T-helper 2 cell treated with Interferon-gamma antibody and Interleukin-4, amounts not matched to agents 100 ng/mL and 5 ng/mL, for 36 hours (primary cell): Measurements from ENCODE around the gene PPARD. TPM values are rescaled to one million over a fixed set of nuclear protein-coding genes. Genes with fewer than 3 reads are reported as not detected.

Source experiments
- intact Hi-C: fragments of 100-400 bp; cut with micrococcal nuclease; formaldehyde crosslinking; loops from one replicate; pipeline ENCODE4 v1.15.1; 2023
- total RNA-seq: library from RNA; stranded (reverse); gene quantifications from 2 replicates; pipeline ENCODE4 v1.2.3, GENCODE V29; 2022

Gene PPARD
- total RNA-seq, 1 donor from 2014 or later, result 18.0 TPM

GRCh38 chr6:35352735-35353134 lies 10.4 kb downstream of the PPARD start:
- intact Hi-C loops, result no loop called here

- intact Hi-C loops, result no loop called here
These were observed 12.2 kb downstream of the PPARD start for GRCh38 chr6:35354361-35355135.

- intact Hi-C loops, result no loop called here
These were observed 14.0 kb downstream of the PPARD start for GRCh38 chr6:35356391-35356790.

DNA sequence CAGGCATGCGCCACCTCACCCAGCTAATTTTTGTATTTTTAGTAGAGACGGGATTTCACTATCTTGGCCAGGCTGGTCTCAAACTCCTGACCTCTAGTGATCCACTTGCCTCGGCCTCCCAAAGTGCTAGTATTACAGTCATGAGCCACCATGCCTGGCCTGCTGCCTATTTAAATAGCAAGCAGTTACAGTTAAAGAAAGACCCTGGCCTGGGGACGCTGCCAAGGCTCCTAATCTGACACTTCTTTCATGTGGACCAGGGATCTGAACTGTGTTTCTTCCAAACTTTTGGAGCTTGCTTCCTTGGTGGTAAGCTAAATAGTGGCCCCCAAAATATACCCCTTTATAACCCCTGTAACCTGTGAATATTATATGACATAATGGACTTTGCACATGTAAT lies 15.3 kb downstream of the PPARD start:
- intact Hi-C loops, result no loop called here

DNA sequence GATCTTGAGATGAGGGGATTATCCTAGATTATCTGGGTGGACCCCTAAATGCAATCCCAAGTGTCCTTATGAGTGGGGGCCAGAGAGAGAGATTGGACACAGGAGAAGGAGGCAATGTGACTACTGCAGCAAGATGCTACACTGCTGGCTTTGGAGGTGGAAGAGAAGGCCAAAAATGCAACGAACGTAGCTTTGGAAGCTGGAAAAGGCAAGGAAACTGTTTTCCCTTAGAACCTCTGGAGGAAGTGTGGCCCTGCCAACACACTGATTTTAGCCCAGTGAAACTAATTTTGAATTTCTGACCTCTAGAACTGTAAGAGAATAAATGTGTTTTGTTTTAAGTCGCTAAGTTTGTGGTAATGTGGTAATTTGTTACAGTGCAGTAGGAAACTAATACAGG lies 15.7 kb downstream of the PPARD start:
- intact Hi-C loops, result no loop called here

GRCh38 chr6:35359346-35359743 lies 17.0 kb downstream of the PPARD start:
- intact Hi-C loops, result no loop called here

GRCh38 chr6:35359744-35360348 lies 17.5 kb downstream of the PPARD start:
- intact Hi-C loops, result no loop called here

GRCh38 chr6:35360349-35361138 lies 18.2 kb downstream of the PPARD start:
- intact Hi-C loops, result no loop called here

- intact Hi-C loops, result no loop called here
These were observed 19.8 kb downstream of the PPARD start for GRCh38 chr6:35362200-35362599.

GRCh38 chr6:35363293-35363750 lies 21.0 kb downstream of the PPARD start:
- intact Hi-C loops, result no loop called here

DNA sequence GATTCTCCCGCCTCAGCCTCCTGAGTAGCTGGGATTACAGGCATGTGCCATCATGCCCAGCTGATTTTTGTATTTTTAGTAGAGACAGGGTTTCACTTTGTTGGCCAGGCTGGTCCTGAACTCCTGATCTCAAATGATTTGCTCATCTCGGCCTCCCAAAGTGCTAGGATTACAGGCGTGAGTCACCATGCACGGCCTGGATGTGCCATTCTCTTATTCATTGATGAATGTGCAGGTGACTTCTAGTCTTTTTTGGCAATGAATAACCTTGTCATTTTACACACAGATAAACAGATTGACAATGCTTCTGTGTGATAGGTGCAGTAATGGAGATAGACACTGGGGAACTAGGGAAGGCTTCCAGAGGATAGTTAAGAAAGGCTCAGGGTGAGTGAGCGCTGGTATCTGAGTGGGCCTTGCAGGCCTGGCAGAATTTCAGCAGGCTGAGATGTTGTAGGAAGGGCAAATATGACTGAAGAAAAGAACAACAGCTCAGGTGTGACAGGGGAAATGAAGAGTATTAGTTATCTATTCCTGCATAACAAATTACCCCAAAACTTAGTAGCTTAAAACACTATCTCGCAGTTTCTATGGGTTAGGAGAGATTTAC lies 23.3 kb downstream of the PPARD start:
- intact Hi-C loops, result no loop called here

DNA sequence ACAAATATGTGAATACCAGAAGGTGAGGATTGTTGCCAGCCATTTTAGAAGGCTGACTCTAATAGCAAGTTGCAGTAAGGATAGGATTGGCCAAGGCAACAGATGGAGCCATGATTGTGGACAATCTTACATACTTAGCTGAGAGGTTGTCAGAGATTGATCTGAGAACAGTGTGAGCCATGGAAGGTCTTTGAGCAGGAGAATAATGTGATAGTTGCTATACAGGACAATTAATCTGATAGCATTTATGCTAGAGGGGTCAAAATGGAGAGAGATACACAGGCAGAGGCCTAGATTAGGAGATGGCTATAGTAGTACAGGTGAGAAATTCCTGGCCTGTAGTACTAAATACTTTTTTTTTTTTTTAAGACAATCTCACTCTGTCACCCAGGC lies 23.8 kb downstream of the PPARD start:
- intact Hi-C loops, result no loop called here

DNA sequence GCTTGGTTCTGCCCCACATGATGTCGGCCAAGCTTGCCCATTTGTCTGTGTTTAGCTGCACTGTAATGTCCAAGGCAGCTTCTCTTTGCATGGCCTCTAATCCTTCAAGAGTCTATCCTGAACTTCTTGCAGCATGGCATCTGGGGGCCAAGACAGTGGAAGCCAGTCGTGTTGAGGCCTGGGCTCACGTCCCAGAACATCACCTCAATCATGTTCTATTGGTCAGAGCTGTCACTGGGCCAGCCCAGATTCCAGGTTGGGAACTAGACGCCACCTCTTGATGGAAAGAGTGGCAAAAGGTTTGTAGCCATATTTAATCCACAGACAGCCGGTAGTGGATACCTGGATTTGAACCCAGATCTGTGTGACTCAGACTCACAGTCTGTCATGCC lies 25.3 kb downstream of the PPARD start:
- intact Hi-C loops, result no loop called here

DNA sequence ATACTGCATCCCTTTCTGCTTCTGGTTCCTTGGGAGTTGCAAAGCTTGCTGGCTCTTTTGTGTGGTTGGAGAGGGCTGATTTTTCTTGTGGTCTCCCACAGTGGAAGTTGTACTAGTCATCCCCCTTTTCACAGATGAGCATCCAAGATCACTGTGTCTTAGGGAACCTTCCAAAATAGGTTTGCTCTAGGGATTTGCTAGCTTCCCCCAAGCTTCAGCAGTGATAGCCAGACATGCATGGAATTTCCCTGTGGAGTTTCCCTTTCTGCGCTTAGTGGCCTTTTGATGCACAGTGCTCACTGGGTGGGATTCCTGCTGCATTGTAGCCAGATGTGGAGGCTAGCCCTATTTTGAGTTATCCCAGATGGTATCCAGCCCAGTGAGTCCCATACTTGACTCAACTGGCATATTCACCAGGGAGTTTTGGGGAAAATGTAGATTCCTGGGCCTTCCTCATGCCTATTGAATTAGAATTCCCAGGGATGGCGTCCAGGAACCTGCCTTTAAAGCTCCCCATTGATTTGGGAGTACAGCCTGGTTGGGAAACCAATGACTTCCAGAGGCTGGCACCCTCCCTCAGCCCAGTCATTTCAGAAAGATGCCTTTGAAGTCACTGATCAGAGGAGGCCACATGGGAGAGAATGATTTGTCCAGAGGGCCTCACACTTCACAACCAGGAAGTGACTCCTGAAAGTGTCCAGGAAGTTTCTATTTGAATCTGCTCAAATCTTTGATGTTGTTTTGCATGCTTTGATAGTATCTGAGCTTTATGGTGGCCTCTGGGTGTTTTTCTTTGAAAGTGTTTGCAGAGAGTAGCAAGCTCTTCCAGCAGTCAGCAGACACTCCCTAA lies 25.9 kb downstream of the PPARD start:
- intact Hi-C loops, result no loop called here

DNA sequence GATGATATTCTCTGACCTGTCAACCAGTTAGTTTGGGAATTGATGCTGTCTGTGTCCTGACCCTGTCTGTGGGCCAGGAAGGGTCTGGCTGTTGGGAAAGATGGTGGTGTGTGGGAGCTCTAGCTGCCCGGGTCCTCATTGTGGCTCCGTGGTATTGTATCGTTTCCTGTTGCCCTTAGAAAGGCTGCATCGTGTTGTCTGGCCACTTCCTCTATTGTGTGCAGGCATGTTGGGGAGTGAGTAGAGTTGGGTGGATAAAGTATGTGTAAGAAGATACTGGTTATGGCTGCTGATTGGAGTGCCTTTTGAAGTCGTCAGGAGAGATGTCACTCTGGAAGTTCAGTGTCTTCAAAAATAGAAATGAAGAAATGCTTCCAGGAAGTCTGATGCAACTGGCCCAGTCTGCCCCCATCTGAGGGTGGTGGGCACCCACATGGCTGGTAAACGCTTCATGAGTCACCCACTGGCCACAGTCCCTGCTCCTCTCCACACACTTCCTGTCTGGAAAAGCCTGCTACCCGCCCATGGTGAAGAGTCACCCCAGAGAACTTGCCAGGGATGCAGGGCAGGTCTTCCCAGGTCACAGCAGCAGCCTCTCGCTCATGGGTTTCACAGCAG lies 27.9 kb downstream of the PPARD start:
- intact Hi-C loops, result no loop called here

GRCh38 chr6:35370785-35371493 lies 28.6 kb downstream of the PPARD start:
- intact Hi-C loops, result no loop called here

GRCh38 chr6:35371494-35372262 lies 29.3 kb downstream of the PPARD start:
- intact Hi-C loops, result no loop called here

DNA sequence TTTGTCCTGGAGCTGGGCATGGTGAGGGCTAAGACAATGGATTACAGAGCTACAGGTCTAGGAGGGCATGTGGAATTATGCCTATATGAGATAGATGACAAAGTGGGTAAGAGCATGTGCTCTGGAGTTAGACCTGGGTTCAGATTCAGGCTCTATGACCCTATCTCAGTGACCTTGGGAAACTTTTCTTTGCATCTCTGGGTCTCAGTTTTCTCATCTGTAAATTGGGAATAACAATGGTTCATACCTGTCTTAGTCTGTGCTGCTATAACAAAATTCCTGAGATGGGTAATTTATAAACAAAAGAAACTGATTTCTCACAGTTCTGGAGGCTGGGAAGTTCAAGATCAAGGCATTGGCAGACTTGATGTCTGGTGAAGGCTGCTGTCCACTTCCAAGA lies 30.3 kb downstream of the PPARD start:
- intact Hi-C loops, result no loop called here

DNA sequence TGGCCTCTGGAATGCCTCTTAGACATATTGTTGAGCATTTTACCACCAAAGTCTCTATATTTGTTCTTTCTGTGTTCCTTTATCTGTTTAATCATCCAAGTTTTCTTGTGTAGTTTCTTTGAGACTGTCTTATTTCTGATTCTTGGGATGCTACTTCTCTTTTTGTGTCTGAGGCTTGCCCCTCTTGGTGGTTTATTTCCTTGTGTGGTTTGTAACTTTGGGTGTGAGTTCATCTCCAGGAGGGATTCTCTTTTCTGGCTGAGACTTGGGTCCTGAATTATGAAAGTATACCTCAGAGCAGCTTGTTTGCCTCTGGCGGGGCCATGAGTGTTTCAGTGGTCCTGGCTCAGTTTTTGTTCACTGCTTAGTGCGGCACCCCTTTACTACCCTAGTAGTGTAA lies 33.9 kb downstream of the PPARD start:
- intact Hi-C loops, result no loop called here
